Measurements from ENCODE around the gene CCR9. TPM values are rescaled to one million over a fixed set of nuclear protein-coding genes. Genes with fewer than 3 reads are reported as not detected.

The CCR9 gene
- total and polyA plus RNA-seq, 10 of the 15 experiments (the other 5 are each of a cell fraction or from before 2014, with no cell fraction given), result 0.05 to 3.9 (median 2.4) TPM

GRCh38 chr3:45921158-45922038 lies 35.1 kb downstream of the CCR9 start:
- H3K4me1 ChIP-seq (ENCODE audit: control insufficient read depth, insufficient read depth, low read length), result peaks cover 13% of the 10 kb centered on the region
- no peaks in the 10 kb centered on the region for H4K20me1 ChIP-seq (ENCODE audit: control insufficient read depth, insufficient read depth)
- no peak for DNase-seq (ENCODE audit: low read depth, low spot score)
- H3K9ac ChIP-seq (ENCODE audit: control insufficient read depth, insufficient read depth, low read length), result no peak overlapping the region
- no TSS peak for BruUV-seq (replicated peaks)
- intact Hi-C loops (cut with micrococcal nuclease; ENCODE audit: unreplicated experiment) (no loop called here), in situ Hi-C loops (cut with MboI) (no loop called here)
- H3K36me3 ChIP-seq (ENCODE audit: control insufficient read depth in 2 of 2, insufficient read depth in 2 of 2, low read length in 1 of 2), result peaks cover 6 to 9% of the 10 kb centered on the region in 2 experiments
- ChIA-PET POLR2A (interaction anchor here (0.6 to 3.2 kb wide), 5 partner anchors 8 to 60 kb away, joined by 3 to 22 read pairs (median 3); no protein-coding TSS in a partner anchor), RAD21 (ENCODE audit: unreplicated experiment) (interaction anchor here (0.9 to 4.9 kb wide), 15 partner anchors 8 to 159 kb away, joined by 3 to 27 read pairs (median 5); no protein-coding TSS in a partner anchor), CTCF (interaction anchor here (0.9 to 4.7 kb wide), 16 partner anchors 8 to 262 kb away, joined by 3 to 28 read pairs (median 4); no protein-coding TSS in a partner anchor), SMC1A (ENCODE audit: uncharacterized antibody, unreplicated experiment) (interaction anchor here (1.1 to 5.8 kb wide), 19 partner anchors 9 to 160 kb away, joined by 3 to 42 read pairs (median 5); no protein-coding TSS in a partner anchor)
- H3K27ac ChIP-seq (ENCODE audit: control insufficient read depth, insufficient read depth), result no peak overlapping the region
- ATAC-seq, result peak; percentile 55
- TF ChIP-seq EGR1 (IDR thresholded peaks at IDR 0.05; ENCODE audit: borderline replicate concordance in 1 of 2, low read depth in 2 of 2, low read length in 2 of 2) (no peak), ZBTB40 (IDR thresholded peaks at IDR 0.05; ENCODE audit: borderline replicate concordance) (no peak), IKZF1 (conservative IDR thresholded peaks at IDR 0.05) (peak; percentile 70), PAX8 (IDR thresholded peaks at IDR 0.05) (no peak), NR2C1 (IDR thresholded peaks at IDR 0.05) (0 out of 2 replicates have a peak, but pooled peaks have one; percentile 8), MEF2B (IDR thresholded peaks at IDR 0.05; ENCODE audit: partially characterized antibody, poor library complexity, severe bottlenecking) (peak; percentile 78), NR2F1 (conservative IDR thresholded peaks at IDR 0.05) (peak; percentile 89), FOXM1 (IDR thresholded peaks at IDR 0.05; ENCODE audit: low read depth, low read length) (no peak), GATAD2B (conservative IDR thresholded peaks at IDR 0.05; ENCODE audit: low read depth) (0 out of 2 replicates have a peak, but pooled peaks have one; percentile 6), CEBPZ (IDR thresholded peaks at IDR 0.05; ENCODE audit: low read depth, low read length) (no peak)
- H3K9me3 ChIP-seq (replicated peaks; ENCODE audit: control insufficient read depth, insufficient read depth, low read length), result no peaks in the 10 kb centered on the region
- no peaks in the 10 kb centered on the region for H3K27me3 ChIP-seq (replicated peaks in 1 of 2; ENCODE audit: control insufficient read depth in 2 of 2, insufficient read depth in 2 of 2, low read length in 1 of 2)
- H3K79me2 ChIP-seq (ENCODE audit: control insufficient read depth, insufficient read depth, low read length), result no peaks in the 10 kb centered on the region
- no peak for FAIRE-seq
- 96% methylated on average over 14 of the region's 14 CpGs for WGBS (ENCODE audit: insufficient coverage, insufficient replicate concordance, low lambda C conversion rate, missing lambda C conversion rate)
- H3K4me3 ChIP-seq, result no peak overlapping the region
- no peak overlapping the region for H2AFZ ChIP-seq (ENCODE audit: control insufficient read depth, low read depth, low read length)
- no peak overlapping the region for H3K4me2 ChIP-seq (ENCODE audit: control insufficient read depth, insufficient read depth)
